Endothelial cell of umbilical vein (primary cell): ENCODE results near the gene MARCHF9. TPM values are rescaled to one million over a fixed set of nuclear protein-coding genes. Genes with fewer than 3 reads are reported as not detected.
A peak's percentile ranks its signal among the peaks of the same experiment; 100 is the strongest.

ENCODE experiments used
- BruUV-seq: library from RNA; stranded (reverse); fragments of 400-500 nt; replicated peaks from 2 replicates; lab custom pipeline; 2021; lab: Mats Ljungman, UMichigan
- CTCF ChIA-PET: fragments of 300-600, 350-600 bp; sonication (Branson Sonifier 250); formaldehyde crosslinking; loops from one replicate; lab custom pipeline; 2021; ENCODE audit warnings: antibody characterized with exemption, inconsistent platforms; lab: Charles Lee
- POLR2A ChIA-PET: fragments of 300-600, 350-600 bp; sonication (Branson Sonifier 250); formaldehyde crosslinking; loops from one replicate; lab custom pipeline; 2021; ENCODE audit warnings: antibody characterized with exemption, inconsistent platforms; lab: Charles Lee
- DNase-seq: peaks from one replicate; pipeline ENCODE4 v3.0.0-alpha.2; 2011; ENCODE audit warnings: low read depth, low spot score
- FAIRE-seq: peaks from 2 replicates; lab custom pipeline; 2011; peaks lifted over from hg19 to GRCh38; lab: Jason Lieb, UNC
- H2AFZ ChIP-seq: 2 replicates; pipeline ENCODE4 v1.6.0; 2012; ENCODE audit warnings: low read depth, low read length, control low read depth, inconsistent platforms
- H3K27ac ChIP-seq: 2 replicates; pipeline ENCODE4 v1.5.1; 2011; ENCODE audit warnings: low read depth, mild to moderate bottlenecking, control low read depth, low read length, moderate library complexity; ENCODE audit not compliant: insufficient read depth
- H3K27me3 ChIP-seq, 2 experiments: 2 replicates each; pipeline versions ENCODE4 v1.6.0 to v1.6.1; 2011; ENCODE audit warnings: low read length in 2 of 2, mixed read lengths in 1 of 2; ENCODE audit not compliant: control insufficient read depth in 2 of 2, insufficient read depth in 2 of 2
- H3K36me3 ChIP-seq, 2 experiments: 2 replicates in 1 of 2; 3 replicates in 1 of 2; pipeline ENCODE4 v1.5.1; 2011; ENCODE audit warnings: low read length in 2 of 2, mild to moderate bottlenecking in 1 of 2, moderate library complexity in 1 of 2; ENCODE audit not compliant: control insufficient read depth in 2 of 2, insufficient read depth in 2 of 2; ENCODE audit errors: extremely low read depth in 1 of 2
- H3K4me1 ChIP-seq: 3 replicates; pipeline ENCODE4 v1.5.1; 2011; ENCODE audit warnings: mild to moderate bottlenecking, low read length; ENCODE audit not compliant: control insufficient read depth, insufficient read depth; ENCODE audit errors: extremely low read depth
- H3K4me2 ChIP-seq: 2 replicates; pipeline ENCODE4 v1.6.1; 2011; ENCODE audit warnings: low read length, control low read depth, mixed read lengths; ENCODE audit not compliant: insufficient read depth
- H3K4me3 ChIP-seq, 3 experiments: fragments of 200-600 bp in 1 of 3; sonication (generic), shearing (Covaris generic) in 1 of 3; replicated peaks in 1 of 3; 2 replicates each; pipeline ENCODE4 v1.5.1; 2011 to 2016; ENCODE audit warnings: control low read depth in 3 of 3, low read length in 3 of 3, mild to moderate bottlenecking in 2 of 3, inconsistent platforms in 1 of 3, low read depth in 1 of 3, moderate library complexity in 1 of 3; ENCODE audit not compliant: insufficient read depth in 1 of 3
- H3K79me2 ChIP-seq: 2 replicates; pipeline ENCODE4 v1.6.0; 2012; ENCODE audit warnings: low read length, inconsistent platforms; ENCODE audit not compliant: control insufficient read depth, insufficient read depth
- H3K9ac ChIP-seq: replicated peaks from 2 replicates; pipeline ENCODE3; 2011; ENCODE audit warnings: low read length, control low read depth; ENCODE audit not compliant: insufficient read depth; ENCODE audit errors: extremely low read depth
- H3K9me1 ChIP-seq: replicated peaks from 3 replicates; pipeline ENCODE4 v1.6.0; 2011; ENCODE audit warnings: mild to moderate bottlenecking, low read length; ENCODE audit not compliant: control insufficient read depth, insufficient read depth; ENCODE audit errors: extremely low read depth
- H3K9me3 ChIP-seq: replicated peaks from 2 replicates; pipeline ENCODE4 v1.5.1; 2012; ENCODE audit warnings: low read length, inconsistent platforms; ENCODE audit not compliant: control insufficient read depth, insufficient read depth
- H4K20me1 ChIP-seq: replicated peaks from 2 replicates; pipeline ENCODE3; 2011; ENCODE audit warnings: mild to moderate bottlenecking, low read length; ENCODE audit not compliant: control insufficient read depth, insufficient read depth; ENCODE audit errors: extremely low read depth
- CTCF ChIP-seq, 2 donors: IDR thresholded peaks; 1 replicate in 1 of 2; 2 replicates in 1 of 2; pipeline ENCODE4 v1.5.1; 2011; ENCODE audit warnings: low read length in 2 of 2, mild to moderate bottlenecking in 2 of 2, moderate library complexity in 2 of 2, control low read depth in 1 of 2, inconsistent platforms in 1 of 2, low read depth in 1 of 2; ENCODE audit not compliant: insufficient read depth in 1 of 2; ENCODE audit errors: extremely low read depth in 1 of 2
- EZH2 ChIP-seq: IDR thresholded peaks from 2 replicates; pipeline ENCODE4 v1.6.1; 2012; ENCODE audit warnings: borderline replicate concordance, low read depth, mild to moderate bottlenecking, moderate library complexity, low read length, inconsistent platforms; ENCODE audit not compliant: severe bottlenecking
- FOS ChIP-seq: IDR thresholded peaks from 2 replicates; pipeline ENCODE4 v1.6.1; 2011; ENCODE audit warnings: mild to moderate bottlenecking, low read length, moderate library complexity, borderline replicate concordance; ENCODE audit not compliant: insufficient read depth
- GATA2 ChIP-seq: IDR thresholded peaks from 2 replicates; pipeline ENCODE4 v1.7.0; 2011; ENCODE audit warnings: low read depth, mild to moderate bottlenecking, moderate library complexity, mixed read lengths, low read length; ENCODE audit not compliant: insufficient read length, insufficient read depth
- JUN ChIP-seq: IDR thresholded peaks from 2 replicates; pipeline ENCODE4 v1.6.1; 2011; ENCODE audit warnings: borderline replicate concordance, low read depth; ENCODE audit not compliant: insufficient read length, insufficient read depth
- MAX ChIP-seq: IDR thresholded peaks from 2 replicates; pipeline ENCODE4 v1.6.1; 2011; ENCODE audit not compliant: insufficient read depth, insufficient read length
- MYC ChIP-seq: IDR thresholded peaks from one replicate; pipeline ENCODE4 v1.6.1; 2011; ENCODE audit warnings: mild to moderate bottlenecking, low read depth, low read length
- POLR2A ChIP-seq: IDR thresholded peaks from 2 replicates; pipeline ENCODE4 v1.6.1; 2012; ENCODE audit warnings: low read depth, mild to moderate bottlenecking, control low read depth, low read length
- POLR2AphosphoS5 ChIP-seq: IDR thresholded peaks from 2 replicates; pipeline ENCODE4 v1.6.1; 2012; ENCODE audit warnings: low read depth, mild to moderate bottlenecking, control low read depth, low read length, moderate library complexity; ENCODE audit not compliant: insufficient read depth
- dilution Hi-C: fragments of 300-500 bp; cut with MboI; formaldehyde crosslinking; loops from one replicate; pipeline ENCODE4 v1.15.0; 2019; ENCODE audit warnings: low sequenced_read_pairs; ENCODE audit not compliant: extremely low pct_ligation_motif_present
- intact Hi-C: fragments of 100-400 bp; cut with micrococcal nuclease; formaldehyde crosslinking; loops from one replicate; pipeline ENCODE4 v1.10.0; 2022
- polyA plus RNA-seq, 4 experiments: library from polyadenylated mRNA; depleted of rRNA in 3 of 4; stranded (reverse) in 3 of 4; unstranded in 1 of 4; fragments of >200 nt; gene quantifications; 2 replicates each; pipeline versions ENCODE4 v1.2.1 to v1.2.3, GENCODE V29; 2011 to 2012; ENCODE audit warnings: missing spikeins in 1 of 4
- total RNA-seq: library from RNA; stranded (reverse); gene quantifications from 2 replicates; pipeline ENCODE4 v1.2.3, GENCODE V29; 2021

The MARCHF9 gene
- total and polyA plus RNA-seq, 2 donors (not counting 3 experiments of a cell fraction or from before 2014, with no cell fraction given), result 4.6 to 4.8 TPM

GRCh38 chr12:57734591-57734990, 20.3 kb upstream of the MARCHF9 start:
- H2AFZ ChIP-seq, result no peak overlapping the region
- H3K4me1 ChIP-seq, result no peaks in the 10 kb centered on the region
- no peak for TF ChIP-seq MAX
- no peak for TF ChIP-seq FOS
- TF ChIP-seq POLR2AphosphoS5, result no peak
- peak; percentile 6 for TF ChIP-seq EZH2
- ChIA-PET POLR2A (no interaction called here), CTCF (interaction anchor here (2.0 to 6.1 kb wide), 3 partner anchors 9 to 151 kb away, joined by 8 to 48 read pairs (median 8); no protein-coding TSS in a partner anchor)
- BruUV-seq, result no TSS peak
- no peaks in the 10 kb centered on the region for H3K9me1 ChIP-seq
- H3K4me3 ChIP-seq, result no peak overlapping the region
- H3K9me3 ChIP-seq, result no peaks in the 10 kb centered on the region
- FAIRE-seq (no peak), DNase-seq (no peak)
- H3K27me3 ChIP-seq, result peaks cover 68 to 69% of the 10 kb centered on the region in 2 experiments
- no peak overlapping the region for H3K4me2 ChIP-seq
- dilution Hi-C loops, result no loop called here
- H3K9ac ChIP-seq, result no peak overlapping the region
- intact Hi-C loops, result no loop called here
- H3K27ac ChIP-seq, result no peak overlapping the region
- no peaks in the 10 kb centered on the region for H4K20me1 ChIP-seq
- no peaks in the 10 kb centered on the region for H3K36me3 ChIP-seq
- no peaks in the 10 kb centered on the region for H3K79me2 ChIP-seq

- H2AFZ ChIP-seq, result no peak overlapping the region
- H3K79me2 ChIP-seq, result no peaks in the 10 kb centered on the region
- no peaks in the 10 kb centered on the region for H3K9me3 ChIP-seq
- no peak for FAIRE-seq
- DNase-seq, result no peak
- no peaks in the 10 kb centered on the region for H4K20me1 ChIP-seq
- no peak overlapping the region for H3K9ac ChIP-seq
- dilution Hi-C loops, result no loop called here
- no peak overlapping the region for H3K27ac ChIP-seq
- H3K4me3 ChIP-seq, result no peak overlapping the region
- POLR2A ChIA-PET, result no interaction called here
- intact Hi-C loops, result no loop called here
- TF ChIP-seq POLR2A, result no peak
- TF ChIP-seq GATA2, result no peak
- TF ChIP-seq FOS, result no peak
- no peak for TF ChIP-seq MYC
- TF ChIP-seq EZH2, result no peak
- no peak for TF ChIP-seq JUN
- no peak for TF ChIP-seq MAX
- no peak for TF ChIP-seq CTCF (IDR thresholded peaks at IDR 0.05; ENCODE audit: extremely low read depth in 1 of 2, insufficient read depth in 1 of 2, low read depth in 1 of 2, low read length in 2 of 2)
- no peak for TF ChIP-seq POLR2AphosphoS5
- no peak overlapping the region for H3K4me2 ChIP-seq
- CTCF ChIA-PET, result interaction anchor here (1.0 to 6.1 kb wide), 4 partner anchors 9 to 152 kb away, joined by 5 to 48 read pairs (median 8); partner anchors contain the start of gene TSPAN31
- H3K4me1 ChIP-seq, result no peaks in the 10 kb centered on the region
- no peaks in the 10 kb centered on the region for H3K9me1 ChIP-seq
- no TSS peak for BruUV-seq
- peaks cover 76% of the 10 kb centered on the region in 2 experiments for H3K27me3 ChIP-seq
- no peaks in the 10 kb centered on the region for H3K36me3 ChIP-seq
Observed at GRCh38 chr12:57735198-57735855, 19.6 kb upstream of the MARCHF9 start.
